Measurements from ENCODE around the gene C10orf67. TPM values are rescaled to one million over a fixed set of nuclear protein-coding genes. Genes with fewer than 3 reads are reported as not detected.
"Not testable (repeated sequence)": the region's sequence is repeated elsewhere in the genome, so short reads cannot be mapped to it uniquely, and the experiment has no call there.

Gene C10orf67
- total and polyA plus RNA-seq, 3 experiments from 2014 or later: 0.26 TPM; not detected in 2

DNA sequence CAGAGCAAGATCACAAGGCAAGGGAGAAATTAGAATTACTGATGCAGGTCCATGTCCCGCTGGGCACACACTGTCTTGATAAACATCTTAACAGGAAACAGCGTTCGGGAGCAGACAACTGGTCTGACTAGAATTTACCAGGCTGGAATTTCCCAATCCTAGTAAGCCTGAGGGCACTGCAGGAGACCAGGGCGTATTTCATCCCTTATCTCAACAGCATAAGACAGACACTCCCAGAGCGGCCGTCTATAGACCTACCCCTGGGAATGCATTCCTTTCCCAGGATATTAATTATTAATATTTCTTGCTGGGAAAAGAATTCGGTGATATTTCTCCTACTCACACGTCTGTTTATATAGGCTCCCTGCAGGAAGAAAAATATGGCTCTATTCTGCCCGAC, 70.4 kb downstream of the C10orf67 start:
- H3K4me1 ChIP-seq (ENCODE audit: insufficient read depth, low read length); H3K27me3 ChIP-seq (ENCODE audit: insufficient read depth, low read length, poor library complexity, severe bottlenecking); H3K27ac Mint-ChIP-seq; CTCF ChIA-PET; H3K36me3 Mint-ChIP-seq; H3K4me3 ChIP-seq (ENCODE audit: low read length); H3K9me3 ChIP-seq (ENCODE audit: low read length); DNase-seq; H3K27ac ChIP-seq (ENCODE audit: low read depth, low read length); H3K4me3 Mint-ChIP-seq; H3K4me1 Mint-ChIP-seq; H3K36me3 ChIP-seq (ENCODE audit: insufficient read depth, low read length): not testable (repeated sequence)
- Mint-ChIP-seq H3K27me3 (peaks cover 3 to 14% of the 10 kb centered on the region in 2 donors), H3K9me3 (peaks cover 8 to 28% (median 12%) of the 10 kb centered on the region in 5 donors)
- POLR2A ChIA-PET: interaction anchor here (0.5 kb wide), 1 partner anchor 644 kb away, joined by 4 read pairs; no protein-coding TSS in a partner anchor

- Histone ChIP-seq H3K4me3 (ENCODE audit: low read length) (no peak overlapping the region), H3K36me3 (ENCODE audit: insufficient read depth, low read length) (no peaks in the 10 kb centered on the region), H3K9me3 (ENCODE audit: low read length) (no peaks in the 10 kb centered on the region), H3K27me3 (ENCODE audit: insufficient read depth, low read length, poor library complexity, severe bottlenecking) (no peaks in the 10 kb centered on the region), H3K27ac (ENCODE audit: low read depth, low read length) (no peak overlapping the region), H3K4me1 (ENCODE audit: insufficient read depth, low read length) (no peaks in the 10 kb centered on the region)
- CTCF ChIA-PET: no interaction called here
- Mint-ChIP-seq H3K9me3 (peaks cover 8 to 23% (median 12%) of the 10 kb centered on the region in 5 donors), H3K4me3 (no peak overlapping the region), H3K4me1 (no peaks in the 10 kb centered on the region), H3K27ac (no peak overlapping the region), H3K27me3 (no peaks in the 10 kb centered on the region), H3K36me3 (no peaks in the 10 kb centered on the region)
- DNase-seq: no peak
- POLR2A ChIA-PET: no interaction called here
Measured at GRCh38 chr10:23270531-23270930, 74.1 kb downstream of the C10orf67 start.

- ChIA-PET POLR2A (no interaction called here), CTCF (interaction anchor here (0.8 kb wide), 1 partner anchor 44 kb away, joined by 3 read pairs; no protein-coding TSS in a partner anchor)
- no peak overlapping the region for H3K4me3 Mint-ChIP-seq
Measured at GRCh38 chr10:23263441-23264164, 81.0 kb downstream of the C10orf67 start.

DNA sequence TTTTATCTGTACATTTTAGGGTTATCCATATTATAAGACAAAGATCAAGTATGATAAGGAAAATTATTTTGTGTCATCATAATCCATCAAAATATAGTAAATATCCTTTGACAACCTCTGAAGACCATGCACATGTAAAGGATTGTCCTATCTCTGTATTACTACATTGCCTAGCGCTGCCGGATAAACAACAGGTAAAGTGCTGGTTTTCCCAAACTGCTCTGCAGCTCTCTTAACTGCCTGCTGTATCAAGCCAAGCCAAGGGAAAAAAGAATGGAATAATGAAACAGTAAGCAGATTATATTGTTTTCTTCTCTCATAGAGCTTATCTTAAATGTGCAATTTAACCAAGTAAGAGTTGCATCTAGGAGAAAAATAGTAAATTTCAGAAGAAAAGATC, 81.7 kb downstream of the C10orf67 start:
- Mint-ChIP-seq H3K9me3 (no peaks in the 10 kb centered on the region), H3K4me3 (no peak overlapping the region), H3K27ac (no peak overlapping the region), H3K4me1 (no peaks in the 10 kb centered on the region), H3K36me3 (no peaks in the 10 kb centered on the region), H3K27me3 (peaks cover 0 to 14% of the 10 kb centered on the region in 2 donors)
- no peak for DNase-seq
- no peak overlapping the region for H3K27ac ChIP-seq (ENCODE audit: low read depth, low read length)
- no peaks in the 10 kb centered on the region for H3K9me3 ChIP-seq (ENCODE audit: low read length)
- no peaks in the 10 kb centered on the region for H3K27me3 ChIP-seq (ENCODE audit: insufficient read depth, low read length, poor library complexity, severe bottlenecking)
- H3K4me1 ChIP-seq (ENCODE audit: insufficient read depth, low read length): no peaks in the 10 kb centered on the region
- no peaks in the 10 kb centered on the region for H3K36me3 ChIP-seq (ENCODE audit: insufficient read depth, low read length)
- no peak overlapping the region for H3K4me3 ChIP-seq (ENCODE audit: low read length)
- POLR2A ChIA-PET: no interaction called here
- CTCF ChIA-PET: no interaction called here

More at GRCh38 chr10:23263441-23264164, 81.0 kb downstream of the C10orf67 start:
- H3K36me3 Mint-ChIP-seq: no peaks in the 10 kb centered on the region
- H3K4me1 Mint-ChIP-seq: no peaks in the 10 kb centered on the region
- no peak overlapping the region for H3K4me3 ChIP-seq (ENCODE audit: low read length)
- H3K4me1 ChIP-seq (ENCODE audit: insufficient read depth, low read length): no peaks in the 10 kb centered on the region
- no peaks in the 10 kb centered on the region for H3K36me3 ChIP-seq (ENCODE audit: insufficient read depth, low read length)
- H3K27ac Mint-ChIP-seq: no peak overlapping the region
- H3K27me3 Mint-ChIP-seq: peaks cover 0 to 14% of the 10 kb centered on the region in 2 donors
- H3K9me3 Mint-ChIP-seq: no peaks in the 10 kb centered on the region
- H3K9me3 ChIP-seq (ENCODE audit: low read length): no peaks in the 10 kb centered on the region
- H3K27me3 ChIP-seq (ENCODE audit: insufficient read depth, low read length, poor library complexity, severe bottlenecking): no peaks in the 10 kb centered on the region
- H3K27ac ChIP-seq (ENCODE audit: low read depth, low read length): no peak overlapping the region
- no peak for DNase-seq

DNA sequence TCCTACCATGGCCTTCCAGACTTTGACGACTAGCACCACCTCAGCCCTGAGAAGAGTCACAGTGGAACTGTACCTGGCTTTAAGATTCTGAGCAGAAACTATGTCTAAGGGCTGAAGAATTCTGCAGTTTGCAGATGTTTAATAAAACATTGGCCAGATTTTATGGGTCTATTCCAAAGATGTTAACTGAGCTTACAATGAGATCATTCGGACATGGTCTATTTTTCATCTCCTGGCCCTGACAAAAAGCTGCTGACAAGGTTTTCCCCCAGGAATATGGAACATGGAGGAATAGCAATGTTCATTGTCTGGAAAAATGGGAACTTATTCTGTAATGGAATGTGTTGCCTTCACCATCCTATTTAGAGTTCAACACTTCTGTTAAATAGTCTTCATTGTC, 86.1 kb downstream of the C10orf67 start:
- peaks cover 3 to 16% of the 10 kb centered on the region in 2 donors for H3K27me3 Mint-ChIP-seq
- DNase-seq: no peak
- no peaks in the 10 kb centered on the region for H3K36me3 Mint-ChIP-seq
- ChIA-PET CTCF (no interaction called here), POLR2A (no interaction called here)
- no peak overlapping the region for H3K4me3 Mint-ChIP-seq
- no peaks in the 10 kb centered on the region for H3K36me3 ChIP-seq (ENCODE audit: insufficient read depth, low read length)
- no peaks in the 10 kb centered on the region for H3K4me1 Mint-ChIP-seq
- no peaks in the 10 kb centered on the region for H3K9me3 ChIP-seq (ENCODE audit: low read length)
- H3K27ac ChIP-seq (ENCODE audit: low read depth, low read length): no peak overlapping the region
- H3K4me3 ChIP-seq (ENCODE audit: low read length): no peak overlapping the region
- H3K27me3 ChIP-seq (ENCODE audit: insufficient read depth, low read length, poor library complexity, severe bottlenecking): no peaks in the 10 kb centered on the region
- H3K9me3 Mint-ChIP-seq: no peaks in the 10 kb centered on the region
- H3K27ac Mint-ChIP-seq: no peak overlapping the region
- H3K4me1 ChIP-seq (ENCODE audit: insufficient read depth, low read length): no peaks in the 10 kb centered on the region

DNA sequence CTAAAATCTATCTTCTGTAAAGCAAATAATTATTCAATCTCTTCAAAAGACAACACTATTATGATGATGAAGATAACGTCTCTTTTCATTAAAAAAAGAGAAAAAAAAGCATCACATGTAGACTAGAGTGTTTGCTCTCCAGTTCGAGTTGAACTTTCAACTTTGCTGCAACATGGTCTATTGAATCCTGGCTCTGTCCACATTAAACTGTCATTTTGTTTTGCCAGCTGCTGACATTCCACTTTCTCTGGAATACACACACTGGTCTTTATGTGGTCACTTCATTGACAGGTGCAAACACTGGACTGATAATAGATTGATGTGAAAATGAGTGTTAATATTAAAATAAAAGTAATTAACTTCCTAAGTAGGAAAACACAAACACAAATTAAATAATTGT, 90.8 kb downstream of the C10orf67 start:
- H3K36me3 ChIP-seq (ENCODE audit: insufficient read depth, low read length): no peaks in the 10 kb centered on the region
- ChIA-PET POLR2A (no interaction called here), CTCF (no interaction called here)
- Mint-ChIP-seq H3K27ac (no peak overlapping the region), H3K4me1 (no peaks in the 10 kb centered on the region), H3K27me3 (peaks cover 5 to 8% of the 10 kb centered on the region in 2 donors), H3K4me3 (no peak overlapping the region), H3K9me3 (peaks cover 0 to 2% (median 0%) of the 10 kb centered on the region in 5 donors), H3K36me3 (no peaks in the 10 kb centered on the region)
- no peaks in the 10 kb centered on the region for H3K27me3 ChIP-seq (ENCODE audit: insufficient read depth, low read length, poor library complexity, severe bottlenecking)
- no peak for DNase-seq
- no peak overlapping the region for H3K27ac ChIP-seq (ENCODE audit: low read depth, low read length)
- H3K9me3 ChIP-seq (ENCODE audit: low read length): no peaks in the 10 kb centered on the region
- no peak overlapping the region for H3K4me3 ChIP-seq (ENCODE audit: low read length)
- H3K4me1 ChIP-seq (ENCODE audit: insufficient read depth, low read length): no peaks in the 10 kb centered on the region

GRCh38 chr10:23252859-23253258, 91.7 kb downstream of the C10orf67 start:
- CTCF ChIA-PET; DNase-seq; H3K4me1 ChIP-seq (ENCODE audit: insufficient read depth, low read length); H3K27me3 ChIP-seq (ENCODE audit: insufficient read depth, low read length, poor library complexity, severe bottlenecking); H3K36me3 Mint-ChIP-seq; H3K4me3 ChIP-seq (ENCODE audit: low read length); H3K36me3 ChIP-seq (ENCODE audit: insufficient read depth, low read length); H3K27ac ChIP-seq (ENCODE audit: low read depth, low read length); H3K4me1 Mint-ChIP-seq; H3K9me3 ChIP-seq (ENCODE audit: low read length); H3K9me3 Mint-ChIP-seq; H3K27ac Mint-ChIP-seq; H3K4me3 Mint-ChIP-seq; POLR2A ChIA-PET: not testable (repeated sequence)
- peaks cover 5 to 16% of the 10 kb centered on the region in 2 donors for H3K27me3 Mint-ChIP-seq

DNA sequence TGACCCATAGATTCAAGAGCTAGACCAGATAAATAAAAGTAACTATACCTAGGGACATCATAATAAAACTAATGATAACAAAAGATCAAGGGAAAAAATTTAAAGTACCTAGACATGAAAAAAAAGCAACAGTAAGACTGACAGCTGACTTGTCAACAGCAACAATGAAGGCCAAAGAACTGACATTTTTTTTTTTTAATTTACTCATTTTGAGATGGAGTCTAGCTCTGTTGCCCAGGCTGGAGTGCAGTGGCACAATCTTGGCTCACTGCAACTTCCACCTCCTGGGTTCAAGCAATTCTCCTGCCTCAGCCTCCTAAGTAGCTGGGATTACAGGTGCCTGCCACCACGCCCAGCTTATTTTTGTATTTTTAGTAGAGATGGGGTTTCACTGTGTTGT, 102.8 kb downstream of the C10orf67 start:
- H3K4me1 ChIP-seq (ENCODE audit: insufficient read depth, low read length); H3K36me3 ChIP-seq (ENCODE audit: insufficient read depth, low read length); H3K36me3 Mint-ChIP-seq; POLR2A ChIA-PET; H3K27me3 ChIP-seq (ENCODE audit: insufficient read depth, low read length, poor library complexity, severe bottlenecking); H3K4me3 Mint-ChIP-seq; H3K27ac ChIP-seq (ENCODE audit: low read depth, low read length); H3K27me3 Mint-ChIP-seq; H3K4me1 Mint-ChIP-seq; DNase-seq; H3K9me3 ChIP-seq (ENCODE audit: low read length); CTCF ChIA-PET; H3K4me3 ChIP-seq (ENCODE audit: low read length); H3K27ac Mint-ChIP-seq: not testable (repeated sequence)
- H3K9me3 Mint-ChIP-seq: peaks cover 4 to 13% (median 7%) of the 10 kb centered on the region in 5 donors

Data from CD8-positive, alpha-beta memory T cell (primary cell).